ENCODE measurements around the gene TEX51.

Gene TEX51

DNA sequence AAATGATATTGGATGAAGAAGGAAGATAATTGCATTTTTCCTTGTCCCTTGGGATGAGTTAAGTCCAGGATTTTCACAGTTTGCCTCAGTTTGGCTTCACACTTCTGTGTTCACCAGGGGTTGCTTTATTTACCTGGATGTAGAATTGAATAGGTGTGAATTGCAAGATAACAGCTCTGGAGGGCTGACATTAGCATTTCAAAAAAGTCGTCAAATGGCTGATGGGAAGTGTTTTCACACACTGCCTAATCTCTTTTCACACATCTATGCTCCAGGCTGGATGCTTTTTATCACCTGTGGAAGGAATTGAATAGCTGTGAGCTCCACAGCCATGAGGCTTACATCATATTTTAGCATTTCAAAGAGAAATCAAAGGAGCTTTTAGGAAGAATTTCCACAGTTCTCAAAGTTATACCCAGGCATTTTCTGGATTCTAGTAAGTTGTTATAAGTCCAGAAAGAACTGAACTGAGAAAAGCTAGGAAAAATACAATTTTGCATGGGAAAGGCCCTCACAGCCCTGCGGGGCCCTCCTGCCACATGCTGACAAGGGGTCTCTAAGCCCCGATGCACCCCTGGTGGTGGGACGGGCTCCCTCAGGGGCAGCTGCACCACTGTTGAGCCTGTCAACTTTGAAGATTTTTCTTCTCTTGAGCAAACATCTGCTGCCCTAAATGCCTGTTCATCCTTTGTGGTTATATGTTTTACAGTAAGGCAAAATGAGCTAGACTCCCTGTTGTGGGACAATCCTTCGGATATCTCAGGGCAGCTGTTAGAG lies 43.9 kb downstream of the TEX51 start:
- H3K27ac ChIP-seq: no peak overlapping the region
- TF ChIP-seq CTCF (conservative IDR thresholded peaks at IDR 0.05): no peak
- TF ChIP-seq ZFX (IDR thresholded peaks at IDR 0.05): no peak

GRCh38 chr2:126943612-126944348 lies 45.1 kb downstream of the TEX51 start:
- no peak overlapping the region for H3K27ac ChIP-seq
- no peak for TF ChIP-seq ZFX (IDR thresholded peaks at IDR 0.05)
- TF ChIP-seq CTCF (conservative IDR thresholded peaks at IDR 0.05): no peak

GRCh38 chr2:126945118-126945517 lies 46.4 kb downstream of the TEX51 start:
- no peak overlapping the region for H3K27ac ChIP-seq
- no peak for TF ChIP-seq ZFX (IDR thresholded peaks at IDR 0.05)
- TF ChIP-seq CTCF (conservative IDR thresholded peaks at IDR 0.05): no peak

- TF ChIP-seq ZFX (IDR thresholded peaks at IDR 0.05): no peak
- H3K27ac ChIP-seq: no peak overlapping the region
These were observed 47.8 kb downstream of the TEX51 start for GRCh38 chr2:126946318-126947102.

DNA sequence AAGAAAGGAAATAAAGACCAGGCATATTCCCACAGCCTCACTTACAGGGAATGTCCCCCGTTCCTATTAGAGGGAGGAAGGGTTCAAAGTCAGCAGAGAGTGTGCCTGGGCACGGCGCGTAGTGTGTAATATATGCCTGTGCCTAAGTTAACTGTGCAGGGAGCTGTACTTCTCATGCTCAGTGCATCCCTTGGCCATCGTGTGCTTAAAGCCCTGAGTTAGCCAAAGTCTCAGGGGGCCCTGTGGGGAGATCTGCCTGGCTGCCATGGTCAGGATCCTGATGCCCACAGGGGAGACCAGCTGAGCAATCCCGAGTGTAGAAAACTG lies 48.4 kb downstream of the TEX51 start:
- H3K27ac ChIP-seq: no peak overlapping the region
- TF ChIP-seq CTCF (conservative IDR thresholded peaks at IDR 0.05) (no peak), ZFX (IDR thresholded peaks at IDR 0.05) (no peak)

DNA sequence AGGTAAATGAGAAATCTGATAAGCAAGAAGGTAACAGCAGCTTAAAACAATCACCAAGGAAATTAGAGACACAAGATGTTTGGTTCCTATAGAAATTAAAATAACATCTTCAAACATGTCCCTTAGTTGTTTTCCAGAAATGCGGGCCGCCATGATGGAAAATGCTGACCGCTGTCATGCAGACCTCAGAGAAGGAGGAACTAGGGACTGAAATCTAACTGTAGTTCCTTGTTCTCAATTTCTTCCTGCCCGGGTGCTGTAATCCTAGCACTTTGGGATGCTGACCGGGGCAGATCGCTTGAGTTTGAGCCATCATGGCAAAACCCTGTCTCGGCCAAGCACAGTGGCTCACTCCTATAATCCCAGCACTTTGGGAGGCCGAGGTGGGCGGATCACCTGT lies 51.1 kb downstream of the TEX51 start:
- H3K27ac ChIP-seq: no peak overlapping the region
- TF ChIP-seq CTCF (conservative IDR thresholded peaks at IDR 0.05): no peak
- no peak for TF ChIP-seq ZFX (IDR thresholded peaks at IDR 0.05)

DNA sequence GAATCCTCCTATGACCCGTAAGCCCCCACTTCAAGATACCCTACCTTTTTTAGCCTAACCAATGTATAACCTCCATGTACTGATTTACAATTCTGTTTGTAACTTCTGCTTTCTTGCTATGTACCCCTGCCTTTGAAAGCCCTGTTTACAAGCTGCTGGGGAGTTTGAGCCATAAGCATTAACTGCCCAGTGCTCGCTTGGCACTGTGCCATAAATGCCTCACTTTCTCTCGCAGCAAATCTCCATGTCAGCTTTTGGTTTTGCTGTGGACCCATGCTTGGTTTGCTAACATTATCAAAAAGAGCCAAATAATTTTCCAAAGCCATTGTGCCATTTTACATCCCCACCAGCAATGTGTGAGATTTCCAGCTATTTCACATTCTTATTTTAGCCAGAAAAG lies 51.8 kb downstream of the TEX51 start:
- no peak overlapping the region for H3K27ac ChIP-seq
- TF ChIP-seq CTCF (conservative IDR thresholded peaks at IDR 0.05) (no peak), ZFX (IDR thresholded peaks at IDR 0.05) (no peak)

Data from C4-2B (cell line).